ENCODE measurements around the gene BRMS1. TPM values are rescaled to one million over a fixed set of nuclear protein-coding genes. Genes with fewer than 3 reads are reported as not detected.

The BRMS1 gene
- total and polyA plus RNA-seq, 2 experiments from 2014 or later, result 39.7 to 48.6 TPM

- Histone ChIP-seq H3K27me3 (no peaks in the 10 kb centered on the region), H3K4me1 (ENCODE audit: insufficient read depth) (peaks cover 32% of the 10 kb centered on the region), H3K36me3 (replicated peaks; ENCODE audit: insufficient read depth, low read depth) (no peaks in the 10 kb centered on the region), H3K79me2 (peaks cover 7% of the 10 kb centered on the region), H4K20me1 (ENCODE audit: insufficient read depth, poor library complexity, severe bottlenecking) (no peaks in the 10 kb centered on the region), H3K27ac (no peak overlapping the region), H3K9me3 (ENCODE audit: low read depth) (no peaks in the 10 kb centered on the region), H3K4me2 (no peak overlapping the region), H3K9me2 (replicated peaks; ENCODE audit: insufficient read depth) (no peaks in the 10 kb centered on the region), H3K4me3 (no peak overlapping the region), H2AFZ (no peak overlapping the region)
- DNase-seq (ENCODE audit: low spot score), result peak; percentile 2
- TF ChIP-seq EZH2 (IDR thresholded peaks at IDR 0.05; ENCODE audit: borderline replicate concordance) (no peak), EZH2phosphoT487 (IDR thresholded peaks at IDR 0.05; ENCODE audit: low read depth, severe bottlenecking, unreplicated experiment) (no peak), CTCF (IDR thresholded peaks at IDR 0.05; ENCODE audit: poor library complexity) (no peak)
- WGBS (ENCODE audit: low lambda C conversion rate, missing lambda C conversion rate), result 84% methylated on average over 18 of the region's 18 CpGs
Observed at GRCh38 chr11:66332371-66333219, 12.3 kb downstream of the BRMS1 start.

GRCh38 chr11:66331542-66332370 lies 13.1 kb downstream of the BRMS1 start:
- no peak for DNase-seq (ENCODE audit: low spot score)
- H2AFZ ChIP-seq, result no peak overlapping the region
- H3K4me3 ChIP-seq, result no peak overlapping the region
- H4K20me1 ChIP-seq (ENCODE audit: insufficient read depth, poor library complexity, severe bottlenecking), result no peaks in the 10 kb centered on the region
- H3K9me2 ChIP-seq (replicated peaks; ENCODE audit: insufficient read depth), result no peaks in the 10 kb centered on the region
- H3K27ac ChIP-seq, result no peak overlapping the region
- H3K4me1 ChIP-seq (ENCODE audit: insufficient read depth), result peaks cover 37% of the 10 kb centered on the region
- H3K4me2 ChIP-seq, result no peak overlapping the region
- no peaks in the 10 kb centered on the region for H3K36me3 ChIP-seq (replicated peaks; ENCODE audit: insufficient read depth, low read depth)
- H3K27me3 ChIP-seq, result no peaks in the 10 kb centered on the region
- H3K9me3 ChIP-seq (ENCODE audit: low read depth), result no peaks in the 10 kb centered on the region
- 92% methylated on average over 12 of the region's 12 CpGs for WGBS (ENCODE audit: low lambda C conversion rate, missing lambda C conversion rate)
- peaks cover 7% of the 10 kb centered on the region for H3K79me2 ChIP-seq
- TF ChIP-seq EZH2phosphoT487 (IDR thresholded peaks at IDR 0.05; ENCODE audit: low read depth, severe bottlenecking, unreplicated experiment) (no peak), CTCF (IDR thresholded peaks at IDR 0.05; ENCODE audit: poor library complexity) (no peak), EZH2 (IDR thresholded peaks at IDR 0.05; ENCODE audit: borderline replicate concordance) (no peak)

- WGBS (ENCODE audit: low lambda C conversion rate, missing lambda C conversion rate), result 76% methylated on average over 10 of the region's 10 CpGs
- Histone ChIP-seq H3K79me2 (peaks cover 7% of the 10 kb centered on the region), H3K4me1 (ENCODE audit: insufficient read depth) (peaks cover 39% of the 10 kb centered on the region), H3K4me3 (no peak overlapping the region), H2AFZ (no peak overlapping the region), H3K27me3 (no peaks in the 10 kb centered on the region), H3K9me2 (replicated peaks; ENCODE audit: insufficient read depth) (no peaks in the 10 kb centered on the region), H3K27ac (no peak overlapping the region), H4K20me1 (ENCODE audit: insufficient read depth, poor library complexity, severe bottlenecking) (no peaks in the 10 kb centered on the region), H3K4me2 (no peak overlapping the region), H3K36me3 (replicated peaks; ENCODE audit: insufficient read depth, low read depth) (no peaks in the 10 kb centered on the region), H3K9me3 (ENCODE audit: low read depth) (no peaks in the 10 kb centered on the region)
- no peak for DNase-seq (ENCODE audit: low spot score)
- TF ChIP-seq CTCF (IDR thresholded peaks at IDR 0.05; ENCODE audit: poor library complexity) (no peak), EZH2 (IDR thresholded peaks at IDR 0.05; ENCODE audit: borderline replicate concordance) (no peak), EZH2phosphoT487 (IDR thresholded peaks at IDR 0.05; ENCODE audit: low read depth, severe bottlenecking, unreplicated experiment) (no peak)
Observed at GRCh38 chr11:66330931-66331330, 14.0 kb downstream of the BRMS1 start.
